T-cell (primary cell): Measurements from ENCODE around the gene LIMS1. TPM values are rescaled to one million over a fixed set of nuclear protein-coding genes. Genes with fewer than 3 reads are reported as not detected.

Experiments used
- ATAC-seq, 4 experiments: fragments of 200-7000 bp in 3 of 4; fragments of 150-1000 bp in 1 of 4; cut with Tn5 transposase; replicated peaks in 1 of 4; 1 replicate in 3 of 4; 2 replicates in 1 of 4; pipeline ENCODE4 v1.10.0; 2021; ENCODE audit warnings: moderate library complexity in 3 of 4, mild to moderate bottlenecking in 2 of 4, moderate number of reproducible peaks in 1 of 4
- CTCF ChIA-PET, 2 donors: fragments of 300-600 bp; sonication (Branson Sonifier 250); formaldehyde crosslinking; loops; one replicate each; lab custom pipeline; 2022; ENCODE audit warnings: antibody characterized with exemption in 2 of 2; lab: Charles Lee
- POLR2A ChIA-PET, 2 donors: fragments of 300-600 bp; sonication (Branson Sonifier 250); formaldehyde crosslinking; loops; one replicate each; lab custom pipeline; 2022; ENCODE audit warnings: antibody characterized with exemption in 2 of 2; lab: Charles Lee
- DNase-seq, 35 experiments: peaks; one replicate each; pipeline versions ENCODE4 v3.0.0 to v3.0.0-alpha.2; 2013 to 2023
- H3K27ac ChIP-seq: one replicate; pipeline ENCODE4 v1.5.1; 2013; ENCODE audit warnings: low read length
- H3K27me3 ChIP-seq, 2 experiments: replicated peaks in 1 of 2; 1 replicate in 1 of 2; 2 replicates in 1 of 2; pipeline versions ENCODE4 v1.6.1 to v1.7.0; 2013; ENCODE audit warnings: low read length in 1 of 2, mixed read lengths in 1 of 2; ENCODE audit not compliant: control insufficient read depth in 2 of 2, insufficient read depth in 2 of 2; ENCODE audit errors: extremely low read depth in 1 of 2
- H3K36me3 ChIP-seq, 2 donors: 1 replicate in 1 of 2; 2 replicates in 1 of 2; pipeline versions ENCODE4 v1.6.1 to v1.7.0; 2013; ENCODE audit warnings: low read length in 1 of 2; ENCODE audit not compliant: control insufficient read depth in 2 of 2, insufficient read depth in 1 of 2; ENCODE audit errors: extremely low read depth in 1 of 2
- H3K4me1 ChIP-seq, 2 experiments: 1 replicate in 1 of 2; 2 replicates in 1 of 2; pipeline versions ENCODE4 v1.6.1 to v1.7.0; 2013; ENCODE audit warnings: low read length in 2 of 2, mixed read lengths in 1 of 2; ENCODE audit not compliant: insufficient read depth in 2 of 2, control insufficient read depth in 1 of 2; ENCODE audit errors: extremely low read depth in 1 of 2
- H3K4me3 ChIP-seq, 2 donors: 1 replicate in 1 of 2; 2 replicates in 1 of 2; pipeline versions ENCODE4 v1.5.1 to v1.7.0; 2013; ENCODE audit warnings: mild to moderate bottlenecking in 2 of 2, low read length in 1 of 2, moderate library complexity in 1 of 2; ENCODE audit not compliant: control insufficient read depth in 1 of 2; ENCODE audit errors: extremely low read depth in 1 of 2
- H3K9me3 ChIP-seq: 2 replicates; pipeline ENCODE4 v1.7.0; 2013
- H3K27ac Mint-ChIP-seq, 2 donors: one replicate each; pipeline ENCODE4 v1.8.0; 2020 to 2021; ENCODE audit warnings: mild to moderate bottlenecking in 2 of 2, mixed read lengths in 2 of 2
- H3K27me3 Mint-ChIP-seq, 2 donors: one replicate each; pipeline ENCODE4 v1.8.0; 2021 to 2022; ENCODE audit warnings: mixed read lengths in 2 of 2
- H3K36me3 Mint-ChIP-seq: one replicate; pipeline ENCODE4 v1.8.0; 2021; ENCODE audit warnings: mixed read lengths
- H3K4me1 Mint-ChIP-seq, 3 donors: one replicate each; pipeline ENCODE4 v1.8.0; 2020 to 2022; ENCODE audit warnings: mixed read lengths in 3 of 3, mild to moderate bottlenecking in 1 of 3
- H3K4me3 Mint-ChIP-seq, 3 donors: one replicate each; pipeline ENCODE4 v1.8.0; 2020 to 2022; ENCODE audit warnings: mild to moderate bottlenecking in 3 of 3, mixed read lengths in 3 of 3, moderate library complexity in 3 of 3
- H3K9me3 Mint-ChIP-seq, 3 donors: one replicate each; pipeline ENCODE4 v1.8.0; 2020 to 2022; ENCODE audit warnings: mixed read lengths in 3 of 3
- WGBS: methylation state at CpG from one replicate; pipeline ENCODE4 v1.1.5; 2013; ENCODE audit warnings: missing lambda C conversion rate; ENCODE audit not compliant: insufficient coverage; 5-methylcytosine and 5-hydroxymethylcytosine counted together
- total RNA-seq, 35 experiments: library from RNA in 6 of 35; stranded (reverse) in 6 of 35; fragments of 120-200 nt in 1 of 35; gene quantifications; one replicate each; pipeline versions ENCODE4 v1.2.1 to v1.2.4 and lab custom pipeline; 2013 to 2026

Gene LIMS1
- total RNA-seq, 5 donors from 2014 or later (not counting 1 experiment from before 2014, with no cell fraction given), result 55.5 to 82.8 (median 56.9) TPM

GRCh38 chr2:108621087-108621559 lies 86.9 kb downstream of the LIMS1 start:
- peaks cover 76 to 89% (median 85%) of the 10 kb centered on the region in 3 donors for H3K4me1 Mint-ChIP-seq
- H3K9me3 Mint-ChIP-seq, result no peaks in the 10 kb centered on the region
- H3K4me3 ChIP-seq, result peak overlapping the region; percentile 68 to 74
- whole genome bisulfite sequencing, result 0% methylated on average over 5 of the region's 8 CpGs
- H3K36me3 ChIP-seq, result no peaks in the 10 kb centered on the region
- peak overlapping the region; percentile 82 to 88 (median 84) for H3K4me3 Mint-ChIP-seq
- H3K9me3 ChIP-seq, result no peaks in the 10 kb centered on the region
- H3K27ac Mint-ChIP-seq, result peak overlapping the region; percentile 94
- DNase-seq (peak; percentile 53 to 85 (median 73)), ATAC-seq (peak; percentile 93 to 99 (median 98))
- peaks cover 45 to 62% of the 10 kb centered on the region in 2 experiments for H3K4me1 ChIP-seq
- CTCF ChIA-PET, result interaction anchor here (0.6 to 3.0 kb wide), 8 partner anchors 8 to 37 kb away, joined by 3 to 16 read pairs (median 6); no protein-coding TSS in a partner anchor
- H3K27ac ChIP-seq, result peak overlapping the region; percentile 94
- no peaks in the 10 kb centered on the region for H3K27me3 ChIP-seq
- POLR2A ChIA-PET, result interaction anchor here in 1 of 2 donors (1.0 to 2.0 kb wide), 4 partner anchors 8 to 165 kb away, joined by 3 to 16 read pairs (median 6); partner anchors contain the start of genes CCDC138 and LIMS1
- no peaks in the 10 kb centered on the region for H3K27me3 Mint-ChIP-seq
- peaks cover 3% of the 10 kb centered on the region for H3K36me3 Mint-ChIP-seq

GRCh38 chr2:108621687-108622681 lies 87.7 kb downstream of the LIMS1 start:
- Histone ChIP-seq H3K36me3 (no peaks in the 10 kb centered on the region), H3K27me3 (no peaks in the 10 kb centered on the region), H3K27ac (peak overlapping the region; percentile 94), H3K9me3 (no peaks in the 10 kb centered on the region), H3K4me3 (peak overlapping the region; percentile 68 to 74), H3K4me1 (peaks cover 41 to 53% of the 10 kb centered on the region in 2 experiments)
- Mint-ChIP-seq H3K4me1 (peaks cover 77 to 85% (median 82%) of the 10 kb centered on the region in 3 donors), H3K9me3 (no peaks in the 10 kb centered on the region), H3K27ac (peak overlapping the region; percentile 94), H3K36me3 (peaks cover 3% of the 10 kb centered on the region), H3K4me3 (peak overlapping the region; percentile 82 to 88 (median 84)), H3K27me3 (no peaks in the 10 kb centered on the region)
- no CpG with 5 or more reads among the region's 2 CpGs for WGBS
- ChIA-PET POLR2A (interaction anchor here (0.5 to 2.0 kb wide), 7 partner anchors 7 to 164 kb away, joined by 3 to 16 read pairs (median 3); partner anchors contain the start of genes CCDC138 (in 1 of the 2) and LIMS1 (in 1 of the 2)), CTCF (interaction anchor here (0.6 to 3.0 kb wide), 15 partner anchors 7 to 340 kb away, joined by 3 to 16 read pairs (median 5); no protein-coding TSS in a partner anchor)
- no peak for ATAC-seq
- peak in 5 of 35 experiments; percentile 8 to 41 (median 28) for DNase-seq

GRCh38 chr2:108623616-108624015 lies 89.3 kb downstream of the LIMS1 start:
- Histone ChIP-seq H3K27ac (peak overlapping the region; percentile 94), H3K4me1 (peaks cover 38 to 48% of the 10 kb centered on the region in 2 experiments), H3K27me3 (no peaks in the 10 kb centered on the region), H3K36me3 (no peaks in the 10 kb centered on the region), H3K9me3 (no peaks in the 10 kb centered on the region), H3K4me3 (peak overlapping the region in 1 of 2 donors; percentile 68)
- H3K4me1 Mint-ChIP-seq, result peaks cover 70 to 77% (median 76%) of the 10 kb centered on the region in 3 donors
- no peak for ATAC-seq
- DNase-seq, result no peak
- H3K36me3 Mint-ChIP-seq, result peaks cover 9% of the 10 kb centered on the region
- peak overlapping the region; percentile 87 to 90 for H3K27ac Mint-ChIP-seq
- CTCF ChIA-PET, result interaction anchor here in 1 of 2 donors (1.5 to 2.8 kb wide), 3 partner anchors 7 to 17 kb away, joined by 4 to 14 read pairs (median 10); no protein-coding TSS in a partner anchor
- H3K27me3 Mint-ChIP-seq, result no peaks in the 10 kb centered on the region
- WGBS, result 30% methylated on average over 5 of the region's 6 CpGs
- no peaks in the 10 kb centered on the region for H3K9me3 Mint-ChIP-seq
- H3K4me3 Mint-ChIP-seq, result peak overlapping the region; percentile 81 to 82 (median 82)
- POLR2A ChIA-PET, result interaction anchor here in 1 of 2 donors (1.2 kb wide), 1 partner anchor 11 kb away, joined by 5 read pairs; no protein-coding TSS in a partner anchor

- H3K4me1 Mint-ChIP-seq, result peaks cover 69 to 76% (median 75%) of the 10 kb centered on the region in 3 donors
- no CpG with 5 or more reads among the region's 5 CpGs for WGBS
- H3K4me3 ChIP-seq, result peak overlapping the region in 1 of 2 donors; percentile 6
- ATAC-seq, result no peak
- no peaks in the 10 kb centered on the region for H3K27me3 Mint-ChIP-seq
- DNase-seq, result no peak
- H3K27ac ChIP-seq, result peak overlapping the region; percentile 59
- peaks cover 36 to 41% of the 10 kb centered on the region in 2 experiments for H3K4me1 ChIP-seq
- ChIA-PET CTCF (interaction anchor here (0.6 to 2.4 kb wide), 7 partner anchors 11 to 112 kb away, joined by 3 to 12 read pairs (median 4); no protein-coding TSS in a partner anchor), POLR2A (interaction anchor here (0.6 to 1.0 kb wide), 3 partner anchors 9 to 179 kb away, joined by 3 to 19 read pairs (median 3); no protein-coding TSS in a partner anchor)
- H3K9me3 Mint-ChIP-seq, result no peaks in the 10 kb centered on the region
- H3K4me3 Mint-ChIP-seq, result peak overlapping the region; percentile 63 to 67 (median 64)
- H3K27ac Mint-ChIP-seq, result peak overlapping the region; percentile 63 to 71
- H3K9me3 ChIP-seq, result no peaks in the 10 kb centered on the region
- H3K36me3 Mint-ChIP-seq, result peaks cover 11% of the 10 kb centered on the region
- no peaks in the 10 kb centered on the region for H3K36me3 ChIP-seq
- H3K27me3 ChIP-seq, result no peaks in the 10 kb centered on the region
Observed at GRCh38 chr2:108625186-108625827, 91.0 kb downstream of the LIMS1 start.

- DNase-seq (no peak), ATAC-seq (no peak)
- Histone ChIP-seq H3K36me3 (no peaks in the 10 kb centered on the region), H3K27me3 (no peaks in the 10 kb centered on the region), H3K4me3 (peak overlapping the region in 1 of 2 donors; percentile 6), H3K4me1 (peaks cover 31 to 36% of the 10 kb centered on the region in 2 experiments), H3K9me3 (no peaks in the 10 kb centered on the region), H3K27ac (peak overlapping the region; percentile 59)
- Mint-ChIP-seq H3K27me3 (no peaks in the 10 kb centered on the region), H3K4me1 (peaks cover 69 to 76% (median 75%) of the 10 kb centered on the region in 3 donors), H3K4me3 (peak overlapping the region; percentile 63 to 67 (median 64)), H3K27ac (peak overlapping the region; percentile 63 to 71), H3K9me3 (no peaks in the 10 kb centered on the region), H3K36me3 (peaks cover 14% of the 10 kb centered on the region)
- ChIA-PET CTCF (interaction anchor here (0.6 to 2.4 kb wide), 6 partner anchors 10 to 19 kb away, joined by 3 to 12 read pairs (median 4); no protein-coding TSS in a partner anchor), POLR2A (interaction anchor here (0.7 to 1.0 kb wide), 2 partner anchors 10 to 26 kb away, joined by 3 to 19 read pairs; no protein-coding TSS in a partner anchor)
- WGBS, result 33% methylated on average over 2 of the region's 2 CpGs
Observed at GRCh38 chr2:108625828-108626195, 91.5 kb downstream of the LIMS1 start.
